Adipose tissue (tissue), 3 donors: ENCODE measurements around the gene PLPPR5. TPM values are rescaled to one million over a fixed set of nuclear protein-coding genes. Genes with fewer than 3 reads are reported as not detected.

Experiments used
- H3K27ac ChIP-seq: one replicate; pipeline ENCODE4 v1.5.1; 2013; ENCODE audit warnings: low read depth, low read length
- WGBS, 3 donors: extraction: QIAGEN DNeasy Blood & Tissue Kit; methylation state at CpG; one replicate each; pipeline ENCODE4 v1.1.7; 2013; 5-methylcytosine and 5-hydroxymethylcytosine counted together
- polyA plus RNA-seq, 3 donors: library from polyadenylated mRNA; stranded (reverse); fragments of 200-250 nt; gene quantifications; one replicate each; pipeline ENCODE4 v1.2.3, GENCODE V29; 2013
- donor health status: healthy with polysubstance abuse.
- donor health status: Bipolar disorder and iron deficiency.
- donor health status: healthy.

Gene PLPPR5
- polyA plus RNA-seq, 3 donors: 0.01 to 0.11 TPM; not detected in 1

- 56 to 84% (median 78%) methylated on average over 4 of the region's 4 CpGs for WGBS, 3 donors
- H3K27ac ChIP-seq: no peak overlapping the region
These were observed 78.1 kb downstream of the PLPPR5 start for GRCh38 chr1:98926597-98926996.

GRCh38 chr1:98924977-98925376, 79.7 kb downstream of the PLPPR5 start:
- H3K27ac ChIP-seq: no peak overlapping the region
- WGBS, 3 donors: 52 to 83% (median 71%) methylated on average over 1 of the region's 1 CpG

DNA sequence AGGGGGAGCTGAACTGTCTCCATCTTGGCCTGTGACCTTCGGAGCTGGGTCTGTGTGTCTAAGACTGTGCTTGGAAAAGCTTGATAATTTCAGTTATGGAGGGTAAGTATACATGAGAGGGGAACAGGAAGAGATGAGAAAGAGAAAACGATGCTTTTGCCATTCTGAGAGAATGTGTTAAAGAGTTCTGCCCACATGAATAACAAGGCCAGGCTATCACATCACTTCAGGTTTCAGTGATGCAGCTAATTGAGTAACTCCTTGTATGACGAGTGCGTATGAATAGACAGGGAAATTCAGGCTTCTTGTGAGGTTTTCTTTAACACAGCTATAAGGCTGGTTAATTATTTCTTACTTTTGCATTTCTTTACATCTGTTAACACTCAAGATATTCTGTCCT, 81.0 kb downstream of the PLPPR5 start:
- 74 to 88% (median 84%) methylated on average over 4 of the region's 4 CpGs for WGBS, 3 donors
- H3K27ac ChIP-seq: no peak overlapping the region

GRCh38 chr1:98921817-98922216, 82.8 kb downstream of the PLPPR5 start:
- no peak overlapping the region for H3K27ac ChIP-seq
- WGBS, 3 donors: 67 to 97% (median 90%) methylated on average over 2 of the region's 2 CpGs

DNA sequence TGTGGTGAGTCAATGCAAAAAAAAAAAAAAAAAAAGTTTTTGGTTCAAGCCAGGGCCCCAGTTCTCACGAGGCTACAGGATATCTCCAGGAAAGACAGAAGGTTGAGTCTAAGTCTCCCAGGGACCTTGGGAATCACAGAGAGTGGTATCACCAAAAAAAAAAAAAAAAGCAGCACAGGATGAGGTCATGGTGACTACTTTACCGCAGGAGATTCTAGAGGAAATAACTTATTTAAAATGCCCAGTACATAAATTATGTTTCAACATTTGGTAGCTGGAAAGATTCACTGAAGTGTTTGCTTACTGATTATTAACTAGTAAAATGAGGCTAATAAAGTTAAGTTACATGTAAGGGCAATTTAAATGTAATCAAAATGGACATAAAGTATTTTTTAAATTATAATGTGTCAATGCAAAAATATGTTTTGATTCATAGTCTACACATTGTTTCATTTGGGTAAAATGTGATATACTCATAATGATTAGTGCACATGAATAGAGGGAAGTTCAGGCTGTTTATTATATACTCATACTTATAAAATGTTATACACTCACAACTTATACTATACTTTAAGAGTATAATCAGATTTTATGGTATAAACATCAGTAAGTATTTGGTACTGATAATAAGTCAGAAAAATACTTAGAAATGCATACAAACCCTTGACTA, 84.1 kb downstream of the PLPPR5 start:
- 22 to 40% (median 32%) methylated on average over 2 of the region's 2 CpGs for WGBS, 3 donors

DNA sequence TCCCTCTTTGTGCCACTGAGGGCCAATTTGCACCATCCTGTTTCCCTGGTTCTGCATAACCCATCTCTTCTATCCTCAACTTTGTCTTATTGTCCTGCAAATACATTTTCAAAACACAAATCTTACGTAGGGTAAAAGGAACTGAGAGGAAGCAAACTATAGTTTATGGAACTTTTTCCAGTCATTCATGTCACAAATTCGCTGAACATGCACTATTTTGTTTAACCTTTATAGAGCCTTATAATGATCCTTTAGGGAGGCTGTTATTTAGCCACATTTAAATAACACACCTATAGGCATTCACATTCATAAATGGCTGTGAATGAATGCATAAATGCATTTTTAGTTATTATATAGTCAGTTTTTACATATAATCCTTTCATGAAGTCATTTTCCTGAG, 85.0 kb downstream of the PLPPR5 start:
- WGBS, 3 donors: 65 to 87% (median 84%) methylated on average over 2 of the region's 2 CpGs
- no peak overlapping the region for H3K27ac ChIP-seq

More for the DNA sequence above, 84.1 kb downstream of the PLPPR5 start:
- H3K27ac ChIP-seq: no peak overlapping the region

GRCh38 chr1:98919211-98919610, 85.5 kb downstream of the PLPPR5 start:
- WGBS, 3 donors: 72 to 82% (median 73%) methylated on average over 1 of the region's 1 CpG
- H3K27ac ChIP-seq: no peak overlapping the region

DNA sequence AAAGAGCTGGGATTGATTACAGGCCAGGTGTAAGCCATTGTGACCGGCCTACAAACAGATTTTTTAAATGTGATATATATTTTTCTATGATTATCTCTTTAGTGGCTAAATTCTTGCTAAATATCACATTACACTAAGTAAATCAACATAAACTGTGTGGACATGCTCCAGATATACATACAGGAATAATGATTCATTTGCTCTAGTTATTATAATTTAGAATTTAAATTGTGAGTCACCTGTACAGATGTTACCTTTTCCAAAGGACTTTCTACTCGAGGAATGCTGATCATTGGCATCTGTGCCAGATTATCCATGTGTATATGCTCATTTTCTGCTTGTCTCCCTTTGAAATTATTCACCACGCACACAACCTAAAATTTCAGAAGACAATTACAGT, 90.1 kb downstream of the PLPPR5 start:
- 63 to 73% (median 67%) methylated on average over 3 of the region's 3 CpGs for WGBS, 3 donors
- no peak overlapping the region for H3K27ac ChIP-seq

GRCh38 chr1:98910827-98911226, 93.8 kb downstream of the PLPPR5 start:
- 72 to 97% (median 88%) methylated on average over 2 of the region's 2 CpGs for WGBS, 3 donors
- no peak overlapping the region for H3K27ac ChIP-seq

DNA sequence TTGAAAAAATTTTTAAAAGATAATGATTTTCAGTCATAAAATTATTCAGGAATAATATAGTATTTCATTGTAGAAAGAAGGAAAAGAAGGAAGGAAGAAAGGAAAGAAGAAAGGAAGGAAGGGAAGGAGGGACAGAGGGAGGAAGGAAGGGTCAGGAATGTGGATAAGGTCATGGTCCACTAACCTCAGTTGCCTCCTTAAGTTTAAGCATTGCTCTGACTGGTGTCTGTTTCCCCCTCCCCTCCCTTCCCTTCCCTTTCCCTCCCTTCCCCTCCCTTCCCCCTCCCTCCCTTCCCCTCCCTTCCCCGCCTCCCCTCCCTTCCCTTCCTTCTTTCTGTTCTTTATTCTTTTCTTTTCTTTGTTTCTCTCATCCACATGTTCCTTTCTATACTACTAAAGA, 95.7 kb downstream of the PLPPR5 start:
- WGBS, 3 donors: 78 to 89% (median 83%) methylated on average over 1 of the region's 1 CpG
- H3K27ac ChIP-seq: no peak overlapping the region

GRCh38 chr1:98906809-98907208, 97.9 kb downstream of the PLPPR5 start:
- H3K27ac ChIP-seq: no peak overlapping the region
- WGBS, 3 donors: 71 to 82% (median 74%) methylated on average over 2 of the region's 2 CpGs

DNA sequence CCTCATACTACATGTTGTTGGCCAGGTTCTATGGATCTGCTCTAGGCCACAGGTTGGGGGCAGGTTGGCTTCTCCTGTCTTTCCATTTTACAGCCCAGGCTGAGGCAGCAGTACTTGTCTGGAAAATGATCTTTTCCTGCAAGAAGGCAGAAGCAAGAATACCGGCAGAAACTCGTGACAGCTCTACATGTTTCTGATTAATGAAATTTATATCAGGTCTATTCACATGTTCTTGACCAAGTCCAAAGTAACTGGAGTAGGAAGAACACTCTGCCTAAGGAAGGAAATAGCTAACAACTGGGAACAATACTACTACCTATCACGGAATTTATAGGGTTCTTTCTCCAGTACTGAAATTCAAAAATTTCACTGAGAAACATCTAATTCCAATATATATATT, 98.3 kb downstream of the PLPPR5 start:
- no peak overlapping the region for H3K27ac ChIP-seq
- WGBS, 3 donors: 69 to 85% (median 79%) methylated on average over 3 of the region's 3 CpGs

- H3K27ac ChIP-seq: no peak overlapping the region
- WGBS, 3 donors: 79 to 86% (median 82%) methylated on average over 4 of the region's 4 CpGs
These were observed 100.0 kb downstream of the PLPPR5 start for GRCh38 chr1:98904684-98905083.

DNA sequence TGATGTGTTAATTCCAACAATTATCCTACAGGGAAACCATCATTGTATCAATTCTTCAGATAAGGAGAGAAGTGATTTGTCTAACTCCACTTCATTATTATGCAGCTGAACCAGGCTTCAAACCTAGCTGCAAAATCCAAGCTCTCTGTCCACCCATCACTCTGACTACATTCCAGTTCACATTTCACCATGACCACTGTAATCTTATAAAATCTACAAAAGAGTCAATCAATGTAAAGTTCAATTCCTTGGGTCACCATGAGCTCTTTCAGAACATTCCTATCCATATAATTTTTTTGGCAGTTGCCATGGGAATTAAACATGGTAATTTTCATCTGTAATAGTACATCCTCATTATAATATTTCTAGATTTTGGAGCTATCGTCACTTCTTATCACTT, 100.9 kb downstream of the PLPPR5 start:
- 64 to 87% (median 69%) methylated on average over 1 of the region's 1 CpG for WGBS, 3 donors
- H3K27ac ChIP-seq: no peak overlapping the region

GRCh38 chr1:98903261-98903660, 101.4 kb downstream of the PLPPR5 start:
- H3K27ac ChIP-seq: no peak overlapping the region
- WGBS, 3 donors: 32 to 51% (median 35%) methylated on average over 2 of the region's 2 CpGs

DNA sequence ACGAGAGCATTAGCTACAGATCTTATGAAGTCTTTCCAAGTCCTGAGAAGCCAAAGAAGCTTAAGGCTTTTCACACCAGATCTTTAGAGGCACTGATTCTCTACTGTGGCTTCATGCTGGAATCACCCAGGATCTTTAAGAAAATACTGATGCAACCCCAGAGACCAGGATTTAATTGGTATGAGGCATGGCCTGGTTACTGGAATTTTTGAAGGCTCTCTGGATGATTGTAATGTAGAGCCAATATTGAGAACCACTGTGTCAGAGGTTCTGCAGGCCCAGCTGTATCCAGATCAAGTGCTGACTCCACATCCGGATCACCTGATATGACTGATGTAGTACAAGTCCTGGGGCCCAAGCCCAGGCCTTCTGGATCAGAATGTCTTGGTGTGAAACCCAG, 105.7 kb downstream of the PLPPR5 start:
- 75 to 81% (median 76%) methylated on average over 2 of the region's 2 CpGs for WGBS, 3 donors
- H3K27ac ChIP-seq: no peak overlapping the region

DNA sequence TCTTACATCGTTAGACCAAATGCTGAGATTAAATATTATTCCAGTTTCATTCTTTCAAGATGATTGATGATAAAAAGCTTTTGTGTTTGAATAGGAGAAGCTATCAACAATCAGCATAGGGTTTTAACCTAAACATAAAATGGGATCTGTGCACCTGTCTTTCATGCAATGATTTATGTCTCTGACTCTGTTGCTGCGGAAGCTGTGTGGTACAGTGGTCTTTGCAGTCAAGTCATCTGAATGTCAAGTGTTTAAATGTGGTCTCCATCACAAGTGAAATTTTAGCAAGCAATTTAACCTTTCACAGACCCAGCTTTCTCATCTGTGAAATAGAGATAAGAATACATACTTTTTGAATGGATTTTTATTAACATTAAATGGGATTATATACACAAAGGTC, 107.2 kb downstream of the PLPPR5 start:
- 27 to 52% (median 48%) methylated on average over 2 of the region's 2 CpGs for WGBS, 3 donors
- H3K27ac ChIP-seq: no peak overlapping the region

DNA sequence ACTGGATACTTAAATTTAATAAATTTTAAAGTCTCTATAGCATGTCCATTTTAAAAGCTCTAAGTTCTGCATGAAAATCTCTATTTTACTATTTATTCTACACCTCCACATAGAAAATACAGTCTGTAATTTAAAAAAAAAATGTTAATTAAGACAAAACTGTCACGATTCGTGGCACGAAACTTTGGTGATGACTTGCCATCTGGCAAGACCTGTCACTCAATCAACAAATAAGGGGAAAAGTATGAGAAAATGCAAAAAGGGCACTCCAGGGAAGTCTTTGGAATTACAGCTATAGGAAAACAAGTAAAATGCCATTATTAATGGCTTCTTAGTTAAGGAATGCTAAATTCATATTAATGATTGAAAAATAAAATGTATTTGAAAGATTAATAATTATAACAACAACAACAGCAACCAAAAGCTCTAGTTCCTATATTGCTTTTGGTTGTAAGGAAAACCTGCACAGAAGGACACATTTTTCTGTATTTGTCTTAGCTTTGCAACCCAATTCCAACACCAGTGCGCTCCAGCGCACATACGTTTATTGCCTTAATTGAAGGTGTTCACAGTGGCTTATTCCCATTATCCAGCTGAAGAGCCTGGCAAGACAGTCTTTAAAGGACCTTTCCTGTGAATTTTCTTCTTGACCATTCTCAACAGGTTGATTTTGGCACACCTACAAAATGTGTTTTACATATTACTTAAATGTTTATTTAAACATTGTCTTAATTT, 107.8 kb downstream of the PLPPR5 start:
- WGBS, 3 donors: 85 to 93% (median 86%) methylated on average over 6 of the region's 6 CpGs
- H3K27ac ChIP-seq: no peak overlapping the region

GRCh38 chr1:98893371-98893770, 111.3 kb downstream of the PLPPR5 start:
- 72 to 80% (median 76%) methylated on average over 2 of the region's 2 CpGs for WGBS, 3 donors
- no peak overlapping the region for H3K27ac ChIP-seq

DNA sequence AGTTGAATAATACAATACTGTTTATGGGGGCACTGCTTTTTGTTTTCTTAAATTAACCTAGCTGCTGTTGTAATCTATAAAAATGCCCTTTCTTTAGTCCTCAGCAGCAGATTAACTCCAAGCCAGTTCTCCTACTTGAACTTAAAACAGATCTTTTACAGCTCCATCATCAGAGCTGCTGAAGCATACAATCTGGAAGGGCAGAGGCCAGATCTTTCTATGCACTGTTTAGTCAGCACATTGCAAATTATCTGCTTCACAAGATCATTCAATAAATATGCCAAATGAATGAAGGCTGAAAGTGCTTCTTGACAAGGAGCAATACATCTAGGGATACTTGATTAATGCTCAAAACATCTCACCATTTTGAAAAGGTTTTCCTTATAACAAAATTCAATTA, 115.8 kb downstream of the PLPPR5 start:
- no peak overlapping the region for H3K27ac ChIP-seq
